Stomach (tissue), 4 donors: ENCODE measurements around the gene CAMSAP1.

Experiments used
- CTCF ChIP-seq, 7 experiments: fragments of 450-650 bp in 4 of 7; fragments of 200-600 bp in 3 of 7; sonication (generic) in 3 of 7; IDR thresholded peaks; one replicate each; pipeline ENCODE4 v1.5.1; 2016 to 2019; ENCODE audit warnings: antibody characterized with exemption in 7 of 7, control low read depth in 2 of 7, mild to moderate bottlenecking in 1 of 7
- POLR2A ChIP-seq, 4 donors: fragments of 450-650 bp; IDR thresholded peaks; one replicate each; pipeline ENCODE4 v1.6.1; 2016; ENCODE audit warnings: antibody characterized with exemption in 4 of 4, control low read depth in 2 of 4, mild to moderate bottlenecking in 1 of 4, moderate library complexity in 1 of 4

GRCh38 chr9:135821733-135822373, 85.5 kb downstream of the CAMSAP1 start:
- TF ChIP-seq POLR2A (IDR thresholded peaks at IDR 0.05) (no peak), CTCF (IDR thresholded peaks at IDR 0.05) (no peak)
